ENCODE measurements around the gene ZSWIM3.

Gene ZSWIM3

GRCh38 chr20:45910670-45911485, 53.5 kb downstream of the ZSWIM3 start:
- H3K27me3 ChIP-seq (ENCODE audit: control insufficient read depth, insufficient read depth, low read length, poor library complexity, severe bottlenecking), result no peaks in the 10 kb centered on the region
- no peaks in the 10 kb centered on the region for H3K9me3 ChIP-seq (ENCODE audit: control insufficient read depth, low read length)
- peak overlapping the region; percentile 96 for H3K27ac ChIP-seq (ENCODE audit: insufficient read depth, low read depth, low read length, poor library complexity, severe bottlenecking)
- H3K36me3 ChIP-seq (ENCODE audit: control insufficient read depth, insufficient read depth, low read length), result peaks cover 23% of the 10 kb centered on the region
- peak overlapping the region; percentile 69 for H3K4me3 ChIP-seq (ENCODE audit: insufficient read depth, low read depth, low read length)
- whole genome bisulfite sequencing, 2 experiments, result 2 to 3% methylated on average over 43 of the region's 43 CpGs
- H3K4me1 ChIP-seq (ENCODE audit: control insufficient read depth, insufficient read depth, low read length), result peaks cover 13% of the 10 kb centered on the region

GRCh38 chr20:45911486-45912343, 54.3 kb downstream of the ZSWIM3 start, which contains the start of gene PLTP:
PLTP (minus strand) TSS chr20:45912155; CDS start chr20:45911452, 703 bp downstream.
- Histone ChIP-seq H3K27ac (ENCODE audit: insufficient read depth, low read depth, low read length, poor library complexity, severe bottlenecking) (peak within 1 kb of the TSS; percentile 96), H3K36me3 (ENCODE audit: control insufficient read depth, insufficient read depth, low read length) (peaks cover 17% of the 10 kb centered on the region), H3K4me3 (ENCODE audit: insufficient read depth, low read depth, low read length) (peak within 1 kb of the TSS; percentile 69), H3K4me1 (ENCODE audit: control insufficient read depth, insufficient read depth, low read length) (peaks cover 13% of the 10 kb centered on the region), H3K9me3 (ENCODE audit: control insufficient read depth, low read length) (no peaks in the 10 kb centered on the region), H3K27me3 (ENCODE audit: control insufficient read depth, insufficient read depth, low read length, poor library complexity, severe bottlenecking) (no peaks in the 10 kb centered on the region)
- 1% methylated on average over 58 of the region's 58 CpGs for WGBS, 2 experiments

GRCh38 chr20:45912344-45912682, 54.9 kb downstream of the ZSWIM3 start:
- no peaks in the 10 kb centered on the region for H3K9me3 ChIP-seq (ENCODE audit: control insufficient read depth, low read length)
- no peaks in the 10 kb centered on the region for H3K27me3 ChIP-seq (ENCODE audit: control insufficient read depth, insufficient read depth, low read length, poor library complexity, severe bottlenecking)
- H3K27ac ChIP-seq (ENCODE audit: insufficient read depth, low read depth, low read length, poor library complexity, severe bottlenecking), result no peak overlapping the region
- peaks cover 13% of the 10 kb centered on the region for H3K4me1 ChIP-seq (ENCODE audit: control insufficient read depth, insufficient read depth, low read length)
- H3K36me3 ChIP-seq (ENCODE audit: control insufficient read depth, insufficient read depth, low read length), result peaks cover 16% of the 10 kb centered on the region
- H3K4me3 ChIP-seq (ENCODE audit: insufficient read depth, low read depth, low read length), result peak overlapping the region; percentile 69
- WGBS, 2 experiments, result 39 to 41% methylated on average over 4 of the region's 4 CpGs

GRCh38 chr20:45913116-45913515, 55.7 kb downstream of the ZSWIM3 start:
- Histone ChIP-seq H3K27ac (ENCODE audit: insufficient read depth, low read depth, low read length, poor library complexity, severe bottlenecking) (no peak overlapping the region), H3K4me3 (ENCODE audit: insufficient read depth, low read depth, low read length) (no peak overlapping the region), H3K36me3 (ENCODE audit: control insufficient read depth, insufficient read depth, low read length) (peaks cover 9% of the 10 kb centered on the region), H3K9me3 (ENCODE audit: control insufficient read depth, low read length) (no peaks in the 10 kb centered on the region), H3K27me3 (ENCODE audit: control insufficient read depth, insufficient read depth, low read length, poor library complexity, severe bottlenecking) (no peaks in the 10 kb centered on the region), H3K4me1 (ENCODE audit: control insufficient read depth, insufficient read depth, low read length) (peaks cover 13% of the 10 kb centered on the region)
- 86 to 91% methylated on average over 4 to 5 of the region's 5 CpGs for WGBS, 2 experiments

- H3K4me1 ChIP-seq (ENCODE audit: control insufficient read depth, insufficient read depth, low read length), result peaks cover 3% of the 10 kb centered on the region
- no peak overlapping the region for H3K27ac ChIP-seq (ENCODE audit: insufficient read depth, low read depth, low read length, poor library complexity, severe bottlenecking)
- 89 to 90% methylated on average over 5 of the region's 5 CpGs for WGBS, 2 experiments
- no peak overlapping the region for H3K4me3 ChIP-seq (ENCODE audit: insufficient read depth, low read depth, low read length)
- no peaks in the 10 kb centered on the region for H3K9me3 ChIP-seq (ENCODE audit: control insufficient read depth, low read length)
- H3K36me3 ChIP-seq (ENCODE audit: control insufficient read depth, insufficient read depth, low read length), result no peaks in the 10 kb centered on the region
- H3K27me3 ChIP-seq (ENCODE audit: control insufficient read depth, insufficient read depth, low read length, poor library complexity, severe bottlenecking), result no peaks in the 10 kb centered on the region
Measured at GRCh38 chr20:45917790-45918141, 60.4 kb downstream of the ZSWIM3 start.

- H3K4me1 ChIP-seq (ENCODE audit: control insufficient read depth, insufficient read depth, low read length), result peaks cover 3% of the 10 kb centered on the region
- H3K27ac ChIP-seq (ENCODE audit: insufficient read depth, low read depth, low read length, poor library complexity, severe bottlenecking), result no peak overlapping the region
- 91 to 93% methylated on average over 5 of the region's 5 CpGs for WGBS, 2 experiments
- no peaks in the 10 kb centered on the region for H3K9me3 ChIP-seq (ENCODE audit: control insufficient read depth, low read length)
- no peaks in the 10 kb centered on the region for H3K27me3 ChIP-seq (ENCODE audit: control insufficient read depth, insufficient read depth, low read length, poor library complexity, severe bottlenecking)
- no peaks in the 10 kb centered on the region for H3K36me3 ChIP-seq (ENCODE audit: control insufficient read depth, insufficient read depth, low read length)
- no peak overlapping the region for H3K4me3 ChIP-seq (ENCODE audit: insufficient read depth, low read depth, low read length)
Measured at GRCh38 chr20:45918182-45918737, 60.8 kb downstream of the ZSWIM3 start.

- Histone ChIP-seq H3K27me3 (ENCODE audit: control insufficient read depth, insufficient read depth, low read length, poor library complexity, severe bottlenecking) (no peaks in the 10 kb centered on the region), H3K27ac (ENCODE audit: insufficient read depth, low read depth, low read length, poor library complexity, severe bottlenecking) (no peak overlapping the region), H3K9me3 (ENCODE audit: control insufficient read depth, low read length) (no peaks in the 10 kb centered on the region), H3K4me1 (ENCODE audit: control insufficient read depth, insufficient read depth, low read length) (peaks cover 3% of the 10 kb centered on the region), H3K4me3 (ENCODE audit: insufficient read depth, low read depth, low read length) (no peak overlapping the region), H3K36me3 (ENCODE audit: control insufficient read depth, insufficient read depth, low read length) (no peaks in the 10 kb centered on the region)
- 94 to 96% methylated on average over 12 of the region's 12 CpGs for WGBS, 2 experiments
Measured at GRCh38 chr20:45918779-45919537, 61.5 kb downstream of the ZSWIM3 start.

- H3K27ac ChIP-seq (ENCODE audit: insufficient read depth, low read depth, low read length, poor library complexity, severe bottlenecking), result no peak overlapping the region
- H3K9me3 ChIP-seq (ENCODE audit: control insufficient read depth, low read length), result no peaks in the 10 kb centered on the region
- no peak overlapping the region for H3K4me3 ChIP-seq (ENCODE audit: insufficient read depth, low read depth, low read length)
- no peaks in the 10 kb centered on the region for H3K27me3 ChIP-seq (ENCODE audit: control insufficient read depth, insufficient read depth, low read length, poor library complexity, severe bottlenecking)
- 72 to 77% methylated on average over 10 to 11 of the region's 11 CpGs for WGBS, 2 experiments
- no peaks in the 10 kb centered on the region for H3K36me3 ChIP-seq (ENCODE audit: control insufficient read depth, insufficient read depth, low read length)
- H3K4me1 ChIP-seq (ENCODE audit: control insufficient read depth, insufficient read depth, low read length), result peaks cover 3% of the 10 kb centered on the region
Measured at GRCh38 chr20:45919542-45920399, 62.4 kb downstream of the ZSWIM3 start.

All from ectodermal cell (in vitro differentiated cells).